Endometrium (tissue), 2 donors: ENCODE data around the gene AQP12A.
"Not testable (repeated sequence)": the region's sequence is repeated elsewhere in the genome, so short reads cannot be mapped to it uniquely, and the experiment has no call there.

Source experiments
- FAIRE-seq: peaks from 2 replicates; lab custom pipeline; 2012; peaks lifted over from hg19 to GRCh38; lab: Jason Lieb, UNC
- donor health status: control.
- donor health status: control.

AQP12A gene

GRCh38 chr2:240687741-240688552 lies 3.7 kb upstream of the AQP12A start:
- no peak for FAIRE-seq

- FAIRE-seq, result no peak
Observed at GRCh38 chr2:240688553-240688919, 3.1 kb upstream of the AQP12A start.

GRCh38 chr2:240689975-240690374 lies 1.7 kb upstream of the AQP12A start:
- FAIRE-seq, result no peak

DNA sequence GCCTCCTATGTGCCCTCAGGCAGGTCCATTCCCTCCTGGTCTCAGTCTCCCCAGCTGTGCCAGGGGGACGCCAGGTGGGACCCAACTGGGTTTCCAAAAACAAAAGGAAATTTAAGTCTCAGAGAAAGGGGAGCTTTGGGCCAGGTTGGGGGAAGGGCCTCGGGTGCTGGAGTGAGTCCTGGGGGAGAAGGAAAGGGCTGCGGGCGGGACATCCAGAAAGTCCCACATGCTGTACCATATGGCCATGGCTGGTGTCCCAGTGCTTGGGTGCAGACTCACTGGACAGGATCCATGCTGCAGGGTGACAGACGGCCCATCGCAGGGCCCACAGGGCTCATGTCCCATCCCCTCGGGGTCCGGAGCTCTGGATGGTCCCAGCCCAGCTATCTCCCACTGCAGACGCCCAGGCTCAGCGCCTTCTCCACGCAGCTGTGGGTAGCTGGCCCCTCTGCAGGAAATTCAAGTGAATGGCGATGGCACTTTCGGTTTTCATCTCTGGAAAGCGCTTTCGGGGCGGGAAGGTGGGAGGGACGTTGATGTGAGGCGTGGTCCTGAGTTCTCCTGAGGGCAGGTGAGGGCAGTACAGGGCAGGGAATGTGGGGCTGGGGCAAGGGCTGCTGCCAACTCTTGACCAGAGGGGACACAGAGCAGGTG lies 1.1 kb upstream of the AQP12A start:
- FAIRE-seq, result not testable (repeated sequence)

DNA sequence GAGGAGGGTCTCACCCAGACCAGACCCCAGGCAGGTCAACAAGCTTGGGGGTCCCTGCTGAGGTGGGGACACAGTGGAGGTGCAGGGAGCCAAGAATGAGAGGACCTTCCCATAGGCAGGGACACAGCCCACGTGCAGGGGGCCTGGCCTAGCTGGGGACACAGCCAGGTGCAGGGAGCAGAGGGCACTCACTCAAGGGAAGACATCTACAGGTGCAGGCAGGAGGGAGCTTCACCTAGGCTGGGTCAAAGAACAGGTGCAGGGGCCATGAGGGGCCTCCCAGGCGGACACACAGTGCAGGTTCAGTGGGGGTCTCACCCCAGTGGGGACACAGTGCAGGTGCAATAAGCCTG lies 615 bp upstream of the AQP12A start:
- FAIRE-seq, result not testable (repeated sequence)

- not testable (repeated sequence) for FAIRE-seq
Observed at GRCh38 chr2:240692583-240693561, 1.2 kb downstream of the AQP12A start.

DNA sequence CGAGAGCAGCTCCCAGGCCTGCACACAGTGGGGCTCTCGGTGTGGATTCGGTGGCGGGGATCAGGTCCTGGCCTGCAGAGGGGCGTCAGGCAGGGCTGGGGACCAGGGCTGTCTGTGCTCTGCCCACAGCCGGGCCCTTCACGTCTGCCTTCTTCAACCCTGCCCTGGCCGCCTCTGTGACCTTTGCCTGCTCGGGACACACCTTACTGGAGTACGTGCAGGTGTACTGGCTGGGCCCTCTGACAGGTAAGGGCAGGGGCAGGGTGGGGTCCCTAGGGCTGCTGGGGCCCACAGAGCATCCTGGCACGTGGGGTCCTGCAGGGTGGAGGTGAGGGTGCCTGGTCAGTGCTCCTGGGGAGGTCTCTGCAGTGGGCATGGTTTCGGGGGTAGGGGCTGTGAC lies 2.6 kb downstream of the AQP12A start:
- not testable (repeated sequence) for FAIRE-seq

GRCh38 chr2:240695593-240695992 lies 3.9 kb downstream of the AQP12A start:
- not testable (repeated sequence) for FAIRE-seq

DNA sequence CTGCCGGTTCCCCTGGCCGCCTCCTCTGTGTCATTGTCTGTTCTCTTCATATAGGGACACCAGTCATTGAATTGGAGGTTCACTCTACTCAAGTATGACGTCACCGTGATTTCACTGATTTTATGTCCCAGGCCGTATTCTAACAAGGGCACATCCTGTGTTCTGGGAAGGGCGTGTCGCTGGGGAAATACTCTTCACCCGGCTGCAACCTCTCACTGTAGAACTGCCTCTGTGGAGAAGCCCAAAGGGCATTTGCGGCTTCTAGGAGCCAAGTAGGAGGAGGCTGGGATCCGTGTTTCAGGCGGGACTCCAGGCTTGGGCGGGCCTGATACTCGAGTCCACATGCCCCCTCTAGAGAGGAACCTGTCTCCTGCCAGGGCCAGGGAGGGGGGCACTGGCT lies 4.8 kb downstream of the AQP12A start:
- not testable (repeated sequence) for FAIRE-seq

DNA sequence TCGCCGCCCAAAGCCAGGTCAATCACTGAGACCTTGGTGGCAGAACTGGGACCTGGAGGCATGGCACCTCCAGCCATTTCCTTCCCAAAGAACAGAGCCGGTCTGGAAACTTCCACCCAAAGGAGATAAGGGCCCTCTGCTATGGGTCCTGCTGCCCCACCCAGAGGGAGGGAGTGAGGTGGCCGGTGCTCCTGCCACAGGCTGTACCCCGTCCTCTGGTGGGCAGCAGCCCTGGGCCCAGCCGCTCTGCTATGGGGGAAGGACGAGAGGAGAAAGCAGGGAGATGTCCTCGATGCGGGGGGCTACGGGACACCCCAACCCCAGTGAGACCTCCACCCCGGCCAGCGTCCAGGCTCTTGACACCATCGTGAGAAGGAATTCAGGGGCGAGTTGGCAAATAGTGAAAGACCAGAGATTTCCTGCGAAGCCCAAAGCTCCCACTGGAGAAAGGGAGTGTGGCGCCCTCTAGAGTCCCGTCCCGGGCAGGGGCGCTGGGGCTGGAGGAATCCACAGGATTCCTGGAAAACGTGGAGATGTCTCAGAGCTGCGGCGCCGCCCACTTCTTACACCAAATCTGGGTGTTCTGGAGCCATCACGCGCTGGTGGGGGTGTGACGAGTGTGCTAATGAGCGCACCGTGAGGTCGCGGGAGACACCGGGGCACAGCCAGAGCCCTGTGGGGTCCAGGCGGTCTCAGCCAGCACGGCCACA lies 7.3 kb downstream of the AQP12A start:
- FAIRE-seq, result peak; percentile 50

- FAIRE-seq, result not testable (repeated sequence)
Observed at GRCh38 chr2:240699835-240700234, 8.2 kb downstream of the AQP12A start.

DNA sequence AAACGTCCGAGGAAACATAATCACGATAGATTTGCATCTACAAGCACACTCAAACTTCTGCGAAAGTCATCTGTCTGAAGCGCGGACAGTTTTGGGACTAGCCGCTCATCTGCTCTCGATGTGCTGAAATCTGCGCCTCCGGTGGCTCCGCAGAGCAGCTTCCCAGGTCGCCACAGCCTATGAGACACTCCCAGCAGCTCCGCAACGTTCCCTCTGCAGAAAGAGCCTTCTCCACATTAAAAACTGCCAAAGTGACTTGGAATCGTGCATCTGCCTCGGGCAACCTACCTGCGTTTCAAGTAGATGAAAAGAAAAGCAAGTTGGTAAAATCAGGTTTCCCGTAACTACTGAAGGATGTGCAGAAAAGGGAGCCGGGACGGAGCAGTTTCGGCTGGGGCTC lies 8.9 kb downstream of the AQP12A start:
- FAIRE-seq, result not testable (repeated sequence)

- FAIRE-seq, result no peak
Observed at GRCh38 chr2:240701091-240701735, 9.5 kb downstream of the AQP12A start.

GRCh38 chr2:240701736-240702639 lies 10.3 kb downstream of the AQP12A start:
- FAIRE-seq, result no peak

- FAIRE-seq, result no peak
Observed at GRCh38 chr2:240702640-240703011, 11.0 kb downstream of the AQP12A start.

GRCh38 chr2:240703417-240704341 lies 12.0 kb downstream of the AQP12A start:
- FAIRE-seq, result no peak

- no peak for FAIRE-seq
Observed at GRCh38 chr2:240704651-240705050, 13.0 kb downstream of the AQP12A start.

- FAIRE-seq, result no peak
Observed at GRCh38 chr2:240705204-240705791, 13.6 kb downstream of the AQP12A start.
